GM12878 (cell line): ENCODE data around the gene FAM222A. TPM values are rescaled to one million over a fixed set of nuclear protein-coding genes. Genes with fewer than 3 reads are reported as not detected.

Source experiments
- ATAC-seq: fragments of 200-7000 bp; cut with Tn5 transposase; 3 replicates; pipeline ENCODE4 v1.9.1; 2020; ENCODE audit warnings: mild to moderate bottlenecking, moderate library complexity
- BruUV-seq: library from RNA; stranded (reverse); fragments of 400-500 nt; replicated peaks from 2 replicates; lab custom pipeline; 2021; lab: Mats Ljungman, UMichigan
- CTCF ChIA-PET: fragments of 300-600 bp; sonication (Branson Sonifier 250); formaldehyde crosslinking; extraction: SDS; loops from one replicate; lab custom pipeline; 2021; ENCODE audit warnings: inconsistent platforms; lab: Yijun Ruan, JAX
- POLR2A ChIA-PET: fragments of 350-600 bp; formaldehyde crosslinking; extraction: SDS; loops from one replicate; lab custom pipeline; 2021; ENCODE audit warnings: inconsistent platforms; lab: Charles Lee
- RAD21 ChIA-PET: fragments of 300-600 bp; sonication (Branson Sonifier 250); formaldehyde crosslinking; loops from one replicate; lab custom pipeline; 2023; ENCODE audit warnings: antibody characterized with exemption; ENCODE audit not compliant: unreplicated experiment; lab: Charles Lee
- SMC1A ChIA-PET: fragments of 300-600 bp; sonication (Branson Sonifier 250); formaldehyde crosslinking; loops from one replicate; lab custom pipeline; 2023; ENCODE audit not compliant: unreplicated experiment, uncharacterized antibody; lab: Charles Lee
- DNase-seq: peaks from one replicate; pipeline ENCODE4 v3.0.0-alpha.2; 2011; ENCODE audit warnings: low read depth, low spot score
- FAIRE-seq: peaks from 3 replicates; lab custom pipeline; 2011; peaks lifted over from hg19 to GRCh38; lab: Jason Lieb, UNC
- H2AFZ ChIP-seq: 2 replicates; pipeline ENCODE4 v1.6.0; 2011; ENCODE audit warnings: low read depth, low read length, control low read depth; ENCODE audit not compliant: control insufficient read depth
- H3K27ac ChIP-seq: 2 replicates; pipeline ENCODE4 v1.5.1; 2011; ENCODE audit warnings: control low read depth; ENCODE audit not compliant: control insufficient read depth, insufficient read depth
- H3K27me3 ChIP-seq, 2 experiments: replicated peaks in 1 of 2; 2 replicates each; pipeline versions ENCODE4 v1.6.0 to v1.6.1; 2011; ENCODE audit warnings: low read length in 1 of 2; ENCODE audit not compliant: control insufficient read depth in 2 of 2, insufficient read depth in 2 of 2
- H3K36me3 ChIP-seq, 2 experiments: 2 replicates each; pipeline ENCODE4 v1.5.1; 2011; ENCODE audit warnings: low read length in 1 of 2; ENCODE audit not compliant: control insufficient read depth in 2 of 2, insufficient read depth in 2 of 2
- H3K4me1 ChIP-seq: 2 replicates; pipeline ENCODE4 v1.6.1; 2011; ENCODE audit warnings: mild to moderate bottlenecking, low read length, moderate library complexity, mixed read lengths; ENCODE audit not compliant: control insufficient read depth, insufficient read depth
- H3K4me2 ChIP-seq: 2 replicates; pipeline ENCODE4 v1.6.0; 2011; ENCODE audit warnings: control low read depth; ENCODE audit not compliant: control insufficient read depth, insufficient read depth
- H3K4me3 ChIP-seq: fragments of 200-600 bp; sonication (generic); 2 replicates; pipeline ENCODE4 v1.5.1; 2016
- H3K79me2 ChIP-seq: 2 replicates; pipeline ENCODE4 v1.6.0; 2011; ENCODE audit warnings: low read length; ENCODE audit not compliant: control insufficient read depth, insufficient read depth
- H3K9ac ChIP-seq: 2 replicates; pipeline ENCODE4 v1.8.0; 2011; ENCODE audit warnings: low read length, control low read depth, mixed read lengths; ENCODE audit not compliant: control insufficient read depth, insufficient read depth
- H3K9me3 ChIP-seq: replicated peaks from 3 replicates; pipeline ENCODE4 v1.5.1; 2011; ENCODE audit warnings: mild to moderate bottlenecking, low read length; ENCODE audit not compliant: control insufficient read depth, insufficient read depth
- H4K20me1 ChIP-seq: 2 replicates; pipeline ENCODE4 v1.6.0; 2011; ENCODE audit not compliant: control insufficient read depth, insufficient read depth
- BHLHE40 ChIP-seq, 2 experiments: fragments of 450-650 bp in 1 of 2; IDR thresholded peaks; 2 replicates each; pipeline ENCODE4 v1.6.1; 2011 to 2017; ENCODE audit warnings: low read depth in 2 of 2, borderline replicate concordance in 1 of 2, improper control_type of control experiment in 1 of 2, low read length in 1 of 2, mild to moderate bottlenecking in 1 of 2
- CHD1 ChIP-seq: IDR thresholded peaks from 2 replicates; pipeline ENCODE4 v1.6.1; 2012; ENCODE audit warnings: low read depth, low read length, improper control_type of control experiment
- EED ChIP-seq: sonication (generic); IDR thresholded peaks from 2 replicates; pipeline ENCODE4 v1.6.1; 2016; ENCODE audit warnings: antibody characterized with exemption, low read depth
- EP300 ChIP-seq, 2 experiments: fragments of 150-350 bp in 1 of 2; IDR thresholded peaks; 2 replicates each; pipeline ENCODE4 v1.6.1; 2011 to 2012; ENCODE audit warnings: low read depth in 2 of 2, low read length in 2 of 2, borderline replicate concordance in 1 of 2, improper control_type of control experiment in 1 of 2, inconsistent platforms in 1 of 2; ENCODE audit not compliant: control insufficient read depth in 1 of 2
- FOXK2 ChIP-seq: fragments of 450-650 bp; IDR thresholded peaks from 2 replicates; pipeline ENCODE4 v1.6.1; 2017; ENCODE audit warnings: mild to moderate bottlenecking, moderate library complexity
- GATAD2B ChIP-seq: fragments of 450-650 bp; conservative IDR thresholded peaks from 2 replicates; pipeline ENCODE4 v1.6.1; 2017; ENCODE audit warnings: low read depth, mild to moderate bottlenecking, moderate library complexity
- LARP7 ChIP-seq: fragments of 450-650 bp; IDR thresholded peaks from 2 replicates; pipeline ENCODE4 v1.6.1; 2017; ENCODE audit warnings: mild to moderate bottlenecking
- MEF2A ChIP-seq: IDR thresholded peaks from 2 replicates; pipeline ENCODE4 v1.6.1; 2011; ENCODE audit warnings: low read depth, mild to moderate bottlenecking, low read length, moderate library complexity; ENCODE audit not compliant: insufficient read depth
- MXI1 ChIP-seq: fragments of 150-350 bp; IDR thresholded peaks from 2 replicates; pipeline ENCODE4 v1.6.1; 2011; ENCODE audit warnings: low read depth, mild to moderate bottlenecking, inconsistent platforms, low read length, improper control_type of control experiment
- MYB ChIP-seq: fragments of 150-350 bp; IDR thresholded peaks from 2 replicates; pipeline ENCODE4 v1.6.1; 2014; ENCODE audit warnings: mild to moderate bottlenecking, low read depth, low read length, borderline replicate concordance
- NFYA ChIP-seq: IDR thresholded peaks from 2 replicates; pipeline ENCODE4 v1.6.1; 2011; ENCODE audit warnings: low read depth, mild to moderate bottlenecking, low read length, improper control_type of control experiment, borderline replicate concordance
- PAX8 ChIP-seq: fragments of 450-650 bp; IDR thresholded peaks from 2 replicates; pipeline ENCODE4 v1.6.1; 2017; ENCODE audit warnings: mild to moderate bottlenecking, moderate library complexity
- SREBF1 ChIP-seq: IDR thresholded peaks from 2 replicates; pipeline ENCODE4 v1.6.1; 2012; ENCODE audit warnings: mild to moderate bottlenecking, low read length
- TCF3 ChIP-seq: IDR thresholded peaks from 2 replicates; pipeline ENCODE4 v1.6.1; 2012; ENCODE audit warnings: low read depth, mild to moderate bottlenecking, low read length, borderline replicate concordance; ENCODE audit not compliant: insufficient read depth
- ZNF207 ChIP-seq: fragments of 450-650 bp; IDR thresholded peaks from 2 replicates; pipeline ENCODE4 v1.6.1; 2014; ENCODE audit warnings: antibody characterized with exemption, mild to moderate bottlenecking, borderline replicate concordance
- ZNF384 ChIP-seq: IDR thresholded peaks from 2 replicates; pipeline ENCODE4 v1.6.1; 2012; ENCODE audit warnings: low read depth, mild to moderate bottlenecking, low read length, improper control_type of control experiment, borderline replicate concordance
- WGBS: methylation state at CpG from one replicate; pipeline ENCODE4 v1.1.6; 2016; ENCODE audit warnings: low lambda C conversion rate; ENCODE audit not compliant: insufficient replicate concordance, insufficient coverage; ENCODE audit errors: missing lambda C conversion rate; 5-methylcytosine and 5-hydroxymethylcytosine counted together
- in situ Hi-C: fragments of 300-500 bp; cut with MboI; formaldehyde crosslinking; loops from 9 replicates; pipeline ENCODE4 v1.14.3; 2018; ENCODE audit warnings: mixed read lengths
- intact Hi-C: fragments of 100-400 bp; cut with micrococcal nuclease; formaldehyde crosslinking; loops from one replicate; pipeline ENCODE4 v1.14.2; 2022; ENCODE audit not compliant: unreplicated experiment
- polyA plus RNA-seq, 11 experiments: library from polyadenylated mRNA; depleted of rRNA in 4 of 11; unstranded in 6 of 11; stranded (reverse) in 5 of 11; fragments of >200 nt; fragmentation: Nextera tagmentation in 4 of 11; fragmentation: Illumina TruSeq in 1 of 11; extraction: Ambion mirVana in 4 of 11; extraction: Trizol in 1 of 11; gene quantifications; 1 replicate in 1 of 11; 2 replicates in 10 of 11; pipeline versions ENCODE4 v1.2.1 to v1.2.3, GENCODE V29; 2011 to 2016; ENCODE audit warnings: inconsistent platforms in 2 of 11, missing spikeins in 2 of 11, low read depth in 1 of 11
- total RNA-seq, 4 experiments: library from RNA; depleted of rRNA in 3 of 4; stranded (reverse); fragments of >200 nt in 3 of 4; fragmentation: Illumina TruSeq in 1 of 4; extraction: Trizol in 1 of 4; gene quantifications; 2 replicates each; pipeline versions ENCODE4 v1.2.1 to v1.2.3, GENCODE V29; 2013 to 2021
- TF ChIP-seq, protein P1 (sequence below): fragments of 450-650 bp; formaldehyde crosslinking; IDR thresholded peaks from 2 replicates; pipeline ENCODE4 v1.4.0; 2020; ENCODE audit warnings: mild to moderate bottlenecking, moderate library complexity
- TF ChIP-seq, protein P2 (sequence below): fragments of 450-650 bp; IDR thresholded peaks from 2 replicates; pipeline ENCODE4 v1.6.1; 2016; ENCODE audit warnings: mild to moderate bottlenecking

FAM222A gene
- total and polyA plus RNA-seq, 10 of the 15 experiments (the other 5 are each of a cell fraction or from before 2014, with no cell fraction given) = 0.04 to 0.49 (median 0.14) TPM; not detected in 3

DNA sequence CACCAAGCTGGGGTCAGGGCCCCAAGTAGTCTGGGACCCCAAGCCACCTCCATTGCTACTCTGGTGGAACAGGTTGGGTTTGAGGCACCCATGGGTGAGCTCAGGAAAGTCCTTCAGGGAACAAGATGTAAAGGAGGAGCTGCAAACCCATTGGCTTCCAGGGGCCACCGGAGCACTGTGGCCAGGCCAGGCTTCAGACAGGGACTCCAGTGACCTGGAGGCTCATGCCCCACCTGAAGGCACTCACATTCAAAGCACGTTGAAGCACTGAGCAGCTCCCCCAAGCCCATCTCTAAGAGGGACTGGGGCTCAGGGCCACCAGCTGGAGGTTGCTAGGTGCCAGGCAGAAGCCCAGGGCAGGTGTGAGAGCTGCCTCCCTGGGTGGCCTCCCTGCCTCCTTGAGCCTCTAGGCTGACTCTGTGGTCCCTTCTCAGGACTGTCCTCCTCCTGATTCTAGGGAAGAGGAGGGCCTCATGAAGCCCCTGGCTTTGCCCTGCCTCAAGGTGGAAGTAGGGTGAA lies 49.1 kb downstream of the FAM222A start:
- H3K79me2 ChIP-seq = no peaks in the 10 kb centered on the region
- no peak overlapping the region for H3K27ac ChIP-seq
- H3K4me2 ChIP-seq = no peak overlapping the region
- in situ Hi-C loops (no loop called here), intact Hi-C loops (no loop called here)
- H3K9me3 ChIP-seq = no peaks in the 10 kb centered on the region; the same call in 2 of the 3 replicates
- DNase-seq = no peak
- POLR2A ChIA-PET = no interaction called here
- no peaks in the 10 kb centered on the region for H4K20me1 ChIP-seq
- BruUV-seq = no TSS peak
- SMC1A ChIA-PET = no interaction called here
- ATAC-seq = no peak
- CTCF ChIA-PET = interaction anchor here (1.3 kb wide), 1 partner anchor 83 kb away, joined by 4 read pairs; no protein-coding TSS in a partner anchor
- H3K36me3 ChIP-seq = no peaks in the 10 kb centered on the region
- TF ChIP-seq CHD1 (no peak), ZNF384 (no peak), SREBF1 (no peak), EED (no peak), LARP7 (no peak), FOXK2 (no peak), EP300 (IDR thresholded peaks at IDR 0.05; ENCODE audit: borderline replicate concordance in 1 of 2, control insufficient read depth in 1 of 2, low read depth in 2 of 2, low read length in 2 of 2) (no peak), MYB (no peak), NFYA (no peak), MXI1 (no peak), ZNF207 (no peak), PAX8 (no peak), GATAD2B (no peak), MEF2A (no peak), BHLHE40 (IDR thresholded peaks at IDR 0.05; ENCODE audit: borderline replicate concordance in 1 of 2, low read depth in 2 of 2, low read length in 1 of 2) (no peak), TCF3 (no peak)
- TF ChIP-seq, protein P1, sequence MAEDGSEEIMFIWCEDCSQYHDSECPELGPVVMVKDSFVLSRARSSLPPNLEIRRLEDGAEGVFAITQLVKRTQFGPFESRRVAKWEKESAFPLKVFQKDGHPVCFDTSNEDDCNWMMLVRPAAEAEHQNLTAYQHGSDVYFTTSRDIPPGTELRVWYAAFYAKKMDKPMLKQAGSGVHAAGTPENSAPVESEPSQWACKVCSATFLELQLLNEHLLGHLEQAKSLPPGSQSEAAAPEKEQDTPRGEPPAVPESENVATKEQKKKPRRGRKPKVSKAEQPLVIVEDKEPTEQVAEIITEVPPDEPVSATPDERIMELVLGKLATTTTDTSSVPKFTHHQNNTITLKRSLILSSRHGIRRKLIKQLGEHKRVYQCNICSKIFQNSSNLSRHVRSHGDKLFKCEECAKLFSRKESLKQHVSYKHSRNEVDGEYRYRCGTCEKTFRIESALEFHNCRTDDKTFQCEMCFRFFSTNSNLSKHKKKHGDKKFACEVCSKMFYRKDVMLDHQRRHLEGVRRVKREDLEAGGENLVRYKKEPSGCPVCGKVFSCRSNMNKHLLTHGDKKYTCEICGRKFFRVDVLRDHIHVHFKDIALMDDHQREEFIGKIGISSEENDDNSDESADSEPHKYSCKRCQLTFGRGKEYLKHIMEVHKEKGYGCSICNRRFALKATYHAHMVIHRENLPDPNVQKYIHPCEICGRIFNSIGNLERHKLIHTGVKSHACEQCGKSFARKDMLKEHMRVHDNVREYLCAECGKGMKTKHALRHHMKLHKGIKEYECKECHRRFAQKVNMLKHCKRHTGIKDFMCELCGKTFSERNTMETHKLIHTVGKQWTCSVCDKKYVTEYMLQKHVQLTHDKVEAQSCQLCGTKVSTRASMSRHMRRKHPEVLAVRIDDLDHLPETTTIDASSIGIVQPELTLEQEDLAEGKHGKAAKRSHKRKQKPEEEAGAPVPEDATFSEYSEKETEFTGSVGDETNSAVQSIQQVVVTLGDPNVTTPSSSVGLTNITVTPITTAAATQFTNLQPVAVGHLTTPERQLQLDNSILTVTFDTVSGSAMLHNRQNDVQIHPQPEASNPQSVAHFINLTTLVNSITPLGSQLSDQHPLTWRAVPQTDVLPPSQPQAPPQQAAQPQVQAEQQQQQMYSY (CRISPR knock-in tag) = no peak
- TF ChIP-seq, protein P2, sequence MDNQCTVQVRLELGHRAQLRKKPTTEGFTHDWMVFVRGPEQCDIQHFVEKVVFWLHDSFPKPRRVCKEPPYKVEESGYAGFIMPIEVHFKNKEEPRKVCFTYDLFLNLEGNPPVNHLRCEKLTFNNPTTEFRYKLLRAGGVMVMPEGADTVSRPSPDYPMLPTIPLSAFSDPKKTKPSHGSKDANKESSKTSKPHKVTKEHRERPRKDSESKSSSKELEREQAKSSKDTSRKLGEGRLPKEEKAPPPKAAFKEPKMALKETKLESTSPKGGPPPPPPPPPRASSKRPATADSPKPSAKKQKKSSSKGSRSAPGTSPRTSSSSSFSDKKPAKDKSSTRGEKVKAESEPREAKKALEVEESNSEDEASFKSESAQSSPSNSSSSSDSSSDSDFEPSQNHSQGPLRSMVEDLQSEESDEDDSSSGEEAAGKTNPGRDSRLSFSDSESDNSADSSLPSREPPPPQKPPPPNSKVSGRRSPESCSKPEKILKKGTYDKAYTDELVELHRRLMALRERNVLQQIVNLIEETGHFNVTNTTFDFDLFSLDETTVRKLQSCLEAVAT = no peak
- no peaks in the 10 kb centered on the region for H3K4me1 ChIP-seq
- H3K9ac ChIP-seq = no peak overlapping the region
- RAD21 ChIA-PET = no interaction called here
- 30% methylated on average over 2 of the region's 2 CpGs for WGBS
- FAIRE-seq = no peak
- no peak overlapping the region for H2AFZ ChIP-seq
- no peak overlapping the region for H3K4me3 ChIP-seq
- no peaks in the 10 kb centered on the region for H3K27me3 ChIP-seq
